EL (cell line): ENCODE data around the gene SPSB1.

ENCODE experiments used
- DNase-seq: peaks from one replicate; pipeline ENCODE4 v3.0.0-alpha.2; 2016

Gene SPSB1

GRCh38 chr1:9280015-9280860 is 12.5 kb upstream of the SPSB1 start:
- DNase-seq: peak; percentile 97

- peak; percentile 67 for DNase-seq
Observed at GRCh38 chr1:9281071-9281827, 11.4 kb upstream of the SPSB1 start.

DNA sequence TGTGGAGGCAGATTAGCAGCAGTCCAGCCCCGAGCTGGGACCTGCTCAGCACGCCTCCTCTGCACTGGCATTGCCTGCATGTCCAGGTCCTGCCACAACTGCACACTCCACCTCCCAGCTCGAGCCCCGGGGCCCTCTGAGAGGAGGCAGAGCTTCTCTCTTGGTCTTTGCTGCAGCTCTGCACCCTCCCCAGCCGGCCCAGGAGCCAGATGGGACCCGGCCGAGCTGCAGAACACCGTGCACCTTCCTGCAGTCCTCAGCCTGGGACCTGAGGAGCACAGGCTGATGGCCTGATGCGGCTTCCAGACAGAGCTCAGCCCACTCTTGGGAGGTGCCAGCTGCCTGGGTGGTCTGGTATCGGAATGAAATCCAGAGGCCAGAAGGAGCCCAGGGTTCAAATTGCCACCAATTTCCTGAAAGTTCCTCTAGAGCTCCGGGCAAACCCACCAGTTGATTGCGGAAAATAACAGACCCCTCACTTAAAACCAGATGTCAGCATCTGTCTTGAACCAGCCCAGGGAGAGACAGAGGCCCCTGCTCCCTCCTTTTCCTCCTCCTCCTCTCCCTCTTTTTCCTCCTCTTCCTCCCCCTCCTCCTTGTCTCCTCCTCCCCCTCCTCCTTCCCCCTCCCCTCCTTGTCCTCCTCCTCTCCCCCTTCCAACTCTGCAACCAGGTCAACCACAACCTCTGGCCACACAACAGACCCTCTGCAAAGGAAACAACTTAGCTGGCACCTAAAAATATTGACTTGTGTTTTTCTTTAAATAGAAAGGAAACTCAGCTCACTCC is 10.6 kb upstream of the SPSB1 start:
- no peak for DNase-seq

- DNase-seq: no peak
Observed at GRCh38 chr1:9282696-9282955, 10.1 kb upstream of the SPSB1 start.

DNA sequence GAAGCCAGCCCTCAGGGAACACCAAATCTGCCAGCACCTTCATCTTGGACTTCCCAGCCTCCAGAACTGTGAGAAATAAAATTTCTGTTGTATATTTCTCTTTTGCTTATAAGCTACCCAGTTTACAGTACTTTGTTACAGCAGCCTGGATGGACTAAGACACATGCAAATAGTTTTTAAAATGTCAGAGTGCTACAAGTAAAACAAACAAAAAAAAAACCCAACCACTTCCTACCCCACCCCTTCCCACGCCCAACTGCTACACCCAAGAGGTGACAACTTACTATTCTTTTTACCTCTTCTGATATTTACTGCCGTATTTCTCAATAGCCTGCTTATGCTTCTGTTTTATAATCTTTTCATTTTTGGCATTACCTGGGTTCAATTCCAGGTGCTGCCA is 8.6 kb upstream of the SPSB1 start:
- no peak for DNase-seq

GRCh38 chr1:9286556-9286955 is 6.1 kb upstream of the SPSB1 start:
- DNase-seq: no peak

DNA sequence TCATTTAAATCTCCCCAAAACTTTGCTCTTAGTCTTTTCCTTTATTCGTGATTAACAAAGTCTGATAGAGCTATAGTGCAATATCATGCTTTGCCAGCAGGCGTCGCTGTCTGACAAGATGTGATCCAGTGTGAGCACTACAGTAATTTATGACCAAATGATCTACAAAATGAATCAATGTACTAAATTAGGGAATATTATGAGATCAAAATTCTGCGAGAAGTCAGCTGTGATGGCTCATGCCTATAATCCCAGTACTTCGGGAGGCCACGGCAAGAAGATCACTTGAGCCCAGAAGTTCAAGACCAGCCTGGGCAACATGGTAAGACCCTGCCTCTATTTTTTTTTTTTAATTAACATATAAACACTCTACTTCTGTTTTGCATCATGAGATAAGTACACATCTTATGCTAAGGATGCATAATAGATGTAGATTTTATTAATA is 3.6 kb upstream of the SPSB1 start:
- DNase-seq: peak; percentile 66

- DNase-seq: peak; percentile 88
Observed at GRCh38 chr1:9289711-9290485, 2.8 kb upstream of the SPSB1 start.

- peak; percentile 69 for DNase-seq
Observed at GRCh38 chr1:9291914-9292360, 757 bp upstream of the SPSB1 start.

DNA sequence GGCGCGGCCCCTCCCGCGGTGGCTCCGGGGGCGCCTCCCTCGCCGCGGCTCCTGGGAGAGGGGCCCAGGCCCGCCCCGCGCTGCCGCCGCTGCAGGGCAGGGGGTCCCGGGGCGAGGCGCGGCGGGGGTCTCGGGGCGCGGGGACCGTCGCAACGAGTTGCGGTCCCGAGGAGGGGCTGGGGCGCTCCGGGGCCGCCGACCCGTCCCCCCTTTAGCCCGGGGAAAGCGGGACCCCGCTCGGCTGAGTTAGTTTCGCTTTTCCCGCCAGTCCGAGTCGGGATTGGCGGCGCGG is 493 bp downstream of the SPSB1 start:
- no peak for DNase-seq

- peak; percentile 36 for DNase-seq
Observed at GRCh38 chr1:9293533-9294404, 1.1 kb downstream of the SPSB1 start.

DNA sequence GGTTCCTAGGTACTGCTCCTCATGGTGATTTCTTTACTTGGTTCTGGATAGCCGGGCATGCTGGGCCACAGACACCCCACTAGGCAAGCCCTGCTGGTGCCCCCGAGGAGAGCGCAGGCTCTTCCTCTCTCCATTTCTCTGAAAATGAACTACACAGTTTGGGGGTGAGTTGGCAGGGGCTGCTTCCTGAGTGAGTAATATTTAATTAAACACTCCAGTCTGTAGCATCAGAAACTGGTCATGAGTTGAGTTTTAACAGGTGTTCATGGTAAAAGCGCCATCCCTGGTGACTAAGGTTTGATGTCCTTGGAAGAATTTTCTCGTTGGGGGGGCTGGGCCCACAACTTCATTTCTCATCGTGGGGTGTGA is 1.7 kb downstream of the SPSB1 start:
- DNase-seq: peak; percentile 84

GRCh38 chr1:9294910-9295636 is 2.4 kb downstream of the SPSB1 start:
- DNase-seq: peak; percentile 59

- no peak for DNase-seq
Observed at GRCh38 chr1:9295884-9296283, 3.2 kb downstream of the SPSB1 start.

GRCh38 chr1:9296850-9297249 is 4.2 kb downstream of the SPSB1 start:
- DNase-seq: no peak

DNA sequence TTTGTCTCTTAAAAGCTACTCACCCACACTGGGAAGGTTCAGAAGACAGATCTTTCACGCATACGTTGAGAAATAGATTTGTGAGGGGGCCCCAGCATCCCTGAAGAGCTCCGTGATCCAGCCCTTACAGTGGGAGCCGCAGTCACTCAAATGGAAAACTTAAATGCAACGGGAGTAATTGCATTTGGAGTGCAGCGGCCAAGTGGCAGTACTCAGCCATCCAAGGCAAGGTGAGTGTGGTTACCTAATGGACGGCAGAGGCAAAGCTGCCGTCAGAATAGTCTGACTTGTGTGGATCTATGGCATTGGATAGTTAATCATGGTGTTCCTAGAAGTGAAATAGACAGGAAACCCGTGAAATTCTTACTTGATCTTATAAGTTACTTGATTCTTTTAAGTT is 5.1 kb downstream of the SPSB1 start:
- DNase-seq: no peak

DNA sequence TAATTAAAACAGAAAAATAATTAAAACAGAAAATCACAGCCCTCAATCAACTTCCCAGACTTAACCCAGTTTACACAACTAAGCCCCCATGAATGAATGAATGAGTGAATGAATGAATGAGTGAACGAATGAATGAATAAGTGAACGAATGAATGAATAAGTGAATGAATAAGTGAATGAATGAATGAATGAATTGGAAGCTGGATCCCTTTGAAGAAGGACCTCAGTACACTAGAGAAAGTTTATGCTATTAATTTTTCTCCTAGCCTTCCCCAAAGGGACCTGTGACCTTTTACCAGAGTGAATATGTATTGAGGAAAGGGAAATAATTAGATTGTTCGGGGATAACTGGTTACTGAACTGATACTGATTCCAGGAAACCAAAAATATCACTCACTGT is 5.6 kb downstream of the SPSB1 start:
- DNase-seq: no peak

GRCh38 chr1:9299571-9300541 is 7.2 kb downstream of the SPSB1 start:
- DNase-seq: peak; percentile 76

- DNase-seq: no peak
Observed at GRCh38 chr1:9300573-9300972, 7.9 kb downstream of the SPSB1 start.
